IPS DF 6.9 (cell line): ENCODE results near the gene NPFF.

Experiments used
- DNase-seq: peaks from one replicate; pipeline ENCODE4 v3.0.0-alpha.2; 2013; ENCODE audit warnings: low read depth, low spot score
- H3K27ac ChIP-seq: one replicate; pipeline ENCODE4 v1.5.1; 2013; ENCODE audit warnings: low read length, control low read depth
- H3K27me3 ChIP-seq: 2 replicates; pipeline ENCODE4 v1.6.1; 2013; ENCODE audit warnings: mild to moderate bottlenecking, low read length; ENCODE audit not compliant: control insufficient read depth, insufficient read depth
- H3K36me3 ChIP-seq: 2 replicates; pipeline ENCODE4 v1.6.1; 2013; ENCODE audit warnings: low read length; ENCODE audit not compliant: control insufficient read depth, insufficient read depth
- H3K4me1 ChIP-seq: 2 replicates; pipeline ENCODE4 v1.6.1; 2013; ENCODE audit warnings: low read length; ENCODE audit not compliant: control insufficient read depth, insufficient read depth
- H3K4me3 ChIP-seq: 2 replicates; pipeline ENCODE4 v1.5.1; 2013; ENCODE audit warnings: mild to moderate bottlenecking, low read length
- H3K9me3 ChIP-seq: 2 replicates; pipeline ENCODE4 v1.6.1; 2013; ENCODE audit warnings: low read length, inconsistent platforms; ENCODE audit not compliant: control insufficient read depth, insufficient read depth
- WGBS: extraction: QIAGEN DNeasy Blood & Tissue Kit; methylation state at CpG from one replicate; pipeline ENCODE4 v1.1.7; 2013; ENCODE audit warnings: mixed read lengths, missing lambda C conversion rate; ENCODE audit not compliant: insufficient read length, insufficient coverage; 5-methylcytosine and 5-hydroxymethylcytosine counted together

Gene NPFF

DNA sequence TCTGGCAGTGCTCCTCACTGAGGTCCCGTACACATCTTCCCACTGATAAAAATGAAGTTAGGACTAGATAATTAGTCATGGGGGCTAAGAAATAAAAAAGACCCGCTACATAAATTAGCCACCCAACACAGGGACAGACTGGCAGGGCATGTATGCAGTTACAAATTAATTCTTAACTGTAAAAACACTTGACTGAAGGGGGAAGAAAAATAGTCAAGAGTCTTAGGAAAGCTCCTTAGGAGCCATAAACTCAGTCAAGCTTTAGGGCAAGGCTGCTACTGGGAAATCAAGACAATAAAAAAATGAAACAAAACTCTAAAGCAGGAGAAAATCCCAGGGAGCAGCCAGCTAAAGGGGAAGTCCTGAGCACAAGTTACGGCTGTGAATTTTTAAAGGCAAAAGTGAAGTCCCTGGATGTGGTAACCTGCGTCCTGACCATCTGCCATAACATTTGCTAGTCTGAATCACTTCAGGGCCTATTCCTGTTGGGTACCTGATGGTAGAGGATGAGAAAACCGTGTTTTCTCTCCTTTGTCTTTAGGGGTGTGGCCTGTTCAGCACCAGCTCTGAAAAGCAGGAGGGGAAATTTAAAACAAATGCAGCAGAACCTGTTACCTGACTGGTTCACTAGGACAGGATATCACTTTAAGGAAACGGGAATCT lies 7.5 kb upstream of the NPFF start:
- H3K27ac ChIP-seq, result no peak overlapping the region
- DNase-seq, result no peak
- no peaks in the 10 kb centered on the region for H3K4me1 ChIP-seq
- no peaks in the 10 kb centered on the region for H3K27me3 ChIP-seq
- no CpG with 5 or more reads among the region's 6 CpGs for WGBS
- H3K9me3 ChIP-seq, result no peaks in the 10 kb centered on the region
- no peak overlapping the region for H3K4me3 ChIP-seq
- H3K36me3 ChIP-seq, result no peaks in the 10 kb centered on the region

DNA sequence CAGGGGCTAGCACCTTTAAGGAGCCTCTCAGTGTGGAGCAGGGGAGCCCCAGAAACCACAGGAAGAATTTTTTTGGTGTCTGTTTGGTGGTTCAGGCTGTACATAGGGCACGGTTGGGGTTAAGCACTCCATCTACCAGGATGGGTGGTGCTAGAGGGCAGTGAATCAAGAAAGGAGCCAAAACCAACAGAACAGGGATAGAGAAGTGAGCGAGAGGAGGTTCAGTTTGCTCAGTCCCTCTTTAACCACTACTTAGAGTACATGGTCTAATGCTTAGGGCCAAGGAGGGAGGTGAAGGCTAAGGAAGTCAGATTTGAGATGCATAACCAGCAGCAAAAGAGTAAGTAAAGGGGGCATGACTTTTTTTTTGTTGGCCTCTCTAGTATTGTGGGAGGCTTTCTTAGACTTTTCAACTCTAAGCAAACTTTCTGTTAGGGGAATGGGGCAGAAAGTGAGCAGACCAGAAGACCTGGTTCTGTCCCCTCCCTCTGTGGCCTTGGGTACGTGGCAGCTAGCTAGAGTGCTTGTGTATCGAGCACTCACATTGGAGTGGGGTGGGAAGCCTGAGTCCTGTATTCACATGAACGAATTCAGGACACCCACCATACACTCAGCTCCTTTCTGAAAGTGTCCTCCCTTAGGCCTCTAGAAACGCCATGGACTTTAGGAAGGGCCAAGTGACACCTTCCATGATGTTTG lies 6.6 kb upstream of the NPFF start:
- no peaks in the 10 kb centered on the region for H3K9me3 ChIP-seq
- no peak overlapping the region for H3K27ac ChIP-seq
- H3K27me3 ChIP-seq, result no peaks in the 10 kb centered on the region
- H3K36me3 ChIP-seq, result no peaks in the 10 kb centered on the region
- DNase-seq, result no peak
- H3K4me3 ChIP-seq, result no peak overlapping the region
- no CpG with 5 or more reads among the region's 6 CpGs for WGBS
- no peaks in the 10 kb centered on the region for H3K4me1 ChIP-seq

DNA sequence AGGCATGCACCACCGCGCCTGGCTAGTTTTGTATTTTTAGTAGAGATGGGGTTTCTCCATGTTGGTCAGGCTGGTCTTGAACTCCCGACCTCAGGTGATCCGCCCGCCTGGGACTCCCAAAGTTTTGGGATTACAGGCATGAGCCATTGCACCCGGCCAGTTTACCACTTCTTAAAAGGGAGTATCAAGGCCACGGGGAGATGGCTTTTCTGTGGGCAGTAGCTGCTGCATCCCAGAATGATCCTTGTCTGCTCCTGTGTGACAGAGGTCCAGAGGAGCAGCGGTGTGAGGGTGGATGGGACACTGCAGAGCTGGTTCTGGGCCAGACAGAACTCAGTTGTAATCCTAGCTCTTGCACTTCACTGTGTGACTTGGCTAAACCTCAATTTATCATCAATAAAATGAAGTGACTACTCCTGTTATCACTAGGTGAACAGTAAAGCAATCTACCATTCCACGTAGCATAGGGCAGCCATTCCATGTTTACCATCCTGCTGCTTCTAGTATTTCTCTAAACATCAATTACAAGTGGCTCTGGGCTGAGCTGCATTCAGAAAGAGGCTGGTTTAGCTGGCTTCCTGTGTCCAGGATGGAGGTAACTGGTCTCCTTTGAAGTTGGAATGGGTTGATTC lies 3.0 kb upstream of the NPFF start:
- Histone ChIP-seq H3K4me1 (no peaks in the 10 kb centered on the region), H3K4me3 (no peak overlapping the region), H3K27me3 (no peaks in the 10 kb centered on the region), H3K36me3 (peaks cover 13% of the 10 kb centered on the region; the same call in 1 of the 2 replicates), H3K9me3 (no peaks in the 10 kb centered on the region), H3K27ac (no peak overlapping the region)
- no CpG with 5 or more reads among the region's 9 CpGs for WGBS
- no peak for DNase-seq

DNA sequence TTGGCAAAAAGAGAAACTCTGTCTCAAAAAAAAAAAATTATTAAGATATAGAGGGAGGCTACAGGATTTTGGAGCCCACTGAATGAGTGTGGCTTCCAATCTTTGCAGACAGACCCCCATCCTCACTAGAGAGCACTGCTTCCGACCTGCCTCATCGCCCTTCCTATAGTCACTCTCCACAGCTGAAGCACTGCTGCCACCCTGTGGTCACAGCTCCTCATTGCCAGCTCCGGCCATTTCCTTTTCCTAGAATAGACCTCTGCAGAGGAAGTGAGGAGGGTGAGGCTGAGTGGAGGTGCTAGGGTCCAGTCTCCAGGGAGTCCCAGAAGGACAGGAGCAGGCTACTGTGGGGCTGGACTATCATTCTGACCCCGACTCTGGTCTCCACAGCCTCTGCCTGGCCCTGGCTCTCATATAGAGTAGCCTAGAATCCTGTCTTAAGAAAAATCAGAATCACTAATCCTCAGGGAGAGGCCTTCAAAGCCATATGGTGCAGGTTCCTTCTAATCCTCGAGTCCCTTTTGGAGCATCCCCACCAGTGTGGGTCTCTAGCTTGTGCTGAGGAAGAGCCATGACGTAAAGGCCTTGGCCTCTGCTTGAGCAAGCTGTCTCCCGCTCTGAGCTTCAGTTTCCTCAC lies 1.4 kb upstream of the NPFF start:
- WGBS, result no CpG with 5 or more reads among the region's 7 CpGs

DNA sequence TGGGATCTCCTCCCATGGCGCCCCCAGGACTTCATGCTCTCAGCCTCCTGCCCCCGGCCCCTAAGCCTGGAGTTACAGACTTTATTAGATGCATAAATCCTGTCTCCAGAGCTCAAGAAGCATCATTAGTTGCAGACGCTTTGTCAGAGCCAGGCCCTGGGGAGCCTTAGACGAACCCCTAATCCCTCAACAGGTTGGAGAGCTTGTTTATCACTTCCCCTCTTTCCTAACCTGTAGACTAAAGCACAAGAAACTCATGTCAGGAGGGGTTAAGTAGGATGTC lies 260 bp upstream of the NPFF start:
- Histone ChIP-seq H3K36me3 (peaks cover 13% of the 10 kb centered on the region; the same call in 1 of the 2 replicates), H3K27ac (no peak overlapping the region), H3K9me3 (no peaks in the 10 kb centered on the region), H3K4me1 (no peaks in the 10 kb centered on the region), H3K27me3 (no peaks in the 10 kb centered on the region), H3K4me3 (no peak overlapping the region)
- DNase-seq, result no peak
- WGBS, result no CpG with 5 or more reads among the region's 4 CpGs

More for the DNA sequence above, 1.4 kb upstream of the NPFF start:
- no peak for DNase-seq
- peaks cover 13% of the 10 kb centered on the region; the same call in 1 of the 2 replicates for H3K36me3 ChIP-seq
- no peaks in the 10 kb centered on the region for H3K9me3 ChIP-seq
- no peaks in the 10 kb centered on the region for H3K4me1 ChIP-seq
- H3K4me3 ChIP-seq, result no peak overlapping the region
- no peak overlapping the region for H3K27ac ChIP-seq
- H3K27me3 ChIP-seq, result no peaks in the 10 kb centered on the region

DNA sequence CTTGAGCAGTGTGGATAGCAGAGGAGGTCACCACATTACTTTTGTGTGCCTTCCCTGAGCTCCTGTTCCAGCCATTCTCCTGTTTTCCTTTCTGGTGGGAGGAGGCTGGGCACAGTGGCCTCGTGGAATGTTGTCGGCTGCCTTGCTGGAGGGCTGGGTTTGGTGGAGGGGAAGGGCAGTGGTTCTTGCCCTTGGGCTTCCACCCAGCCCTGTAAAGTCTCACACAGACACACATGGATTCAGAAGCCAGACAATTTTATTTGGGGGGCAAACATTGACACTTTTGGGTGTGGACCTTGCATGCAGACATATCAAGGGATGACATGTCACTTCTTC lies 866 bp downstream of the NPFF start:
- no peaks in the 10 kb centered on the region for H3K27me3 ChIP-seq
- peaks cover 13% of the 10 kb centered on the region; the same call in 1 of the 2 replicates for H3K36me3 ChIP-seq
- H3K9me3 ChIP-seq, result no peaks in the 10 kb centered on the region
- no peak for DNase-seq
- no peak overlapping the region for H3K27ac ChIP-seq
- H3K4me1 ChIP-seq, result peaks cover 6% of the 10 kb centered on the region; the same call in 1 of the 2 replicates
- no CpG with 5 or more reads among the region's 2 CpGs for WGBS
- H3K4me3 ChIP-seq, result no peak overlapping the region

DNA sequence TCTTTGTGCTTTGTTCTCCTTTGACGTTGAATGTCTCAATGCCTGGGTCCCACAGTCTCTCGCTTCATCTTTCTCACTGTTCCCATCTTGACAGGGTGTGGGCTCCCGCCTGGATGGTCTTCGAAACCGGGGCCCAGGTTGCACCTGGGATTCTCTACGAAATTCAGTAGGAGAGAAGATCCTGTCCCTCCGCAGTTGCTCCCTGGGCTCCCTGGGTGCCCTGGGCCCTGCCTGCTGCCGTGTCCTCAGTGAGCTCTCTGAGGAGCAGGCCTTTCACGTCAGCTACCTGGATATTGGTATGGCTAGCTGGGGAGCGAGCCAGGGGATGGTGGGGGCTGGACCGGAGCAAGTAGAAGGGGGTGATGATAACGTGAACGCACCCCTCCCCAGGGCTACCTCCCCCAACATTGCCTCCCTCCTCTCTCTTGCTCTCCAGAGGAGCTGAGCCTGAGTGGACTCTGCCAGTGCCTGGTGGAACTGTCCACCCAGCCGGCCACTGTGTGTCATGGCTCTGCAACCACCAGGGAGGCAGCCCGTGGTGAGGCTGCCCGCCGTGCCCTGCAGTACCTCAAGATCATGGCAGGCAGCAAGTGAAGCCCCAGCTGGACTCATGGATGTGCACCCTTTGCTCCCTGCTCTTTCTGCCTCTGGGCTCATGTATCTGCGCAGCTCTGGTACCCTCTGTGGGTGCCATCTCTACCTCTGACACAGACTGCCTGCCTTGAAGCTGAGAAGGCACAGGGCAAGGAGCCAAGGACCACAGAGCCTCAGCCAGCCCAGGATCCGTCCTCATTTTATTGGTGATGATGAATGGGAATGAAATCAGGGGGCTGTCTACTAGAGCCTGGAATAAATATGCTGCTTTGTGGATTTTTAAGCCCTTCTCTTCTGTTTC lies 1.5 kb downstream of the NPFF start:
- Histone ChIP-seq H3K27ac (no peak overlapping the region), H3K9me3 (no peaks in the 10 kb centered on the region), H3K36me3 (peaks cover 13% of the 10 kb centered on the region; the same call in 1 of the 2 replicates), H3K27me3 (no peaks in the 10 kb centered on the region), H3K4me1 (peaks cover 6% of the 10 kb centered on the region; the same call in 1 of the 2 replicates), H3K4me3 (no peak overlapping the region)
- no CpG with 5 or more reads among the region's 19 CpGs for WGBS
- DNase-seq, result no peak

DNA sequence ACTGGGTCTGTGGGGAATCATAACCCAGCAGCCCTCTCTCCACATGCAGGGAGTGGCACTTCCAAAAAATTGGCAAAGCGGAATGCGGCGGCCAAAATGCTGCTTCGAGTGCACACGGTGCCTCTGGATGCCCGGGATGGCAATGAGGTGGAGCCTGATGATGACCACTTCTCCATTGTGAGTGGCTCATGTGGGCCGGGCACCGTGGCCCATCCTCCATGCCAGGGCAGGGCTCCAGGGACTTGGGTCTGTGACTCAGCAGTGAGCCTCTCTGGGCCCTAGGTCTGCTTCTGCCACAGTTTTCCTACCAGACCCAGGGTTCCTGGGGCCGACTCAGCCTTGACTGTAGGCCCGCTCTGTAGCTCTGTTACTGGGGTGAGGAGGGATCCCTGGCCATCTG lies 2.2 kb downstream of the NPFF start:
- Histone ChIP-seq H3K4me1 (peaks cover 6% of the 10 kb centered on the region; the same call in 1 of the 2 replicates), H3K27ac (no peak overlapping the region), H3K27me3 (no peaks in the 10 kb centered on the region), H3K9me3 (no peaks in the 10 kb centered on the region), H3K36me3 (peaks cover 13% of the 10 kb centered on the region; the same call in 1 of the 2 replicates), H3K4me3 (no peak overlapping the region)
- WGBS, result no CpG with 5 or more reads among the region's 10 CpGs
- DNase-seq, result no peak

DNA sequence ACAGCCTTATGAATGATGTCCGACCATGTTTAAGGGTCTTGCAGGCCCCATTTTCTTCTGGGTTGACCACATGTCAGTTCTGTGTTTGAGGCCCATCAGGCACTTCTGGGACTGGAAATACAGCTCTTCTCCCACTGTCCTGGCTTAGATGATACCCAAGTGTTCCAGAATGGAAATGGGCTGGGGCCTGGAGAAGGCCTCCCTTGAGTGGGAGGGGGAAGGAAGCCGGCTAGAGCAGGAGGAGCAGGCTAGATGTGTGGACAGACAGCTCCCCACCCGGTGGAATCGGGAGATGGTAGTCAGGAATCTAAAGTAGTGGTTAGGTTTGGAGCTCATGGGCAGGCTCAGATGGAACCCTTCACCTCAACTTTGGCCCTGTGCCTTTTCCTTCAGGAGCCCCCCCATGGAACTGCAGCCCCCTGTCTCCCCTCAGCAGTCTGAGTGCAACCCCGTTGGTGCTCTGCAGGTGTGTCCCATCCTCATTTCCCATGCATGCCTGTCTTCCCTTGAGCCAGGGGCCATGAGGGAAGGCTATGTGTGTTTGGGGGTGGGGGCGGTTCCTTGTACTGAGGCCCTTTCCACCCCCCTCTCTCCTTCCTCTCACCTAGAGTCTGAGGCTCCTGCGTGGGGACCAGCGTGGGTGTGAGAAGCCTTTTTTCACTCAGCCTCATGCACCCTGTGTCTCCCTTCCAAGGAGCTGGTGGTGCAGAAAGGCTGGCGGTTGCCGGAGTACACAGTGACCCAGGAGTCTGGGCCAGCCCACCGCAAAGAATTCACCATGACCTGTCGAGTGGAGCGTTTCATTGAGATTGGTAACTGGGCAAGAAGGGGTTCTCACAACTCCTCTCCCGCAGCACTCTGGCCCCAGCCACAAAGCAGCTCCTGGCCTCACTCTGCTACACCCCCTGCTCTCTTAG lies 3.0 kb downstream of the NPFF start:
- no peak for DNase-seq
- peaks cover 6% of the 10 kb centered on the region; the same call in 1 of the 2 replicates for H3K4me1 ChIP-seq
- no CpG with 5 or more reads among the region's 14 CpGs for WGBS
- H3K9me3 ChIP-seq, result no peaks in the 10 kb centered on the region
- H3K27me3 ChIP-seq, result no peaks in the 10 kb centered on the region
- peaks cover 13% of the 10 kb centered on the region; the same call in 1 of the 2 replicates for H3K36me3 ChIP-seq
- H3K27ac ChIP-seq, result no peak overlapping the region
- no peak overlapping the region for H3K4me3 ChIP-seq
